Esophagus muscularis mucosa (tissue), 4 donors: Measurements from ENCODE around the gene TYMS. TPM values are rescaled to one million over a fixed set of nuclear protein-coding genes. Genes with fewer than 3 reads are reported as not detected.
A peak's percentile ranks its signal among the peaks of the same experiment; 100 is the strongest.

ENCODE experiments used
- DNase-seq: peaks from one replicate; pipeline ENCODE4 v3.0.0-alpha.2; 2017; ENCODE audit errors: extremely low spot score
- H3K27ac ChIP-seq, 4 donors: fragments of 200-600 bp; sonication (generic); replicated peaks in 1 of 4; 1 replicate in 3 of 4; 2 replicates in 1 of 4; pipeline ENCODE4 v1.5.1; 2016 to 2019; ENCODE audit warnings: mild to moderate bottlenecking in 1 of 4
- H3K27me3 ChIP-seq, 4 donors: fragments of 200-600 bp; sonication (generic); one replicate each; pipeline versions ENCODE4 v1.5.1 to v1.6.0; 2016 to 2019
- H3K36me3 ChIP-seq, 4 donors: fragments of 200-600 bp; sonication (generic); one replicate each; pipeline ENCODE4 v1.5.1; 2016 to 2019
- H3K4me1 ChIP-seq, 4 donors: fragments of 200-600 bp; sonication (generic); one replicate each; pipeline ENCODE4 v1.5.1; 2016 to 2019
- H3K4me3 ChIP-seq, 4 donors: fragments of 200-600 bp; sonication (generic); 1 replicate in 2 of 4; 2 replicates in 2 of 4; pipeline ENCODE4 v1.5.1; 2016 to 2019; ENCODE audit warnings: mild to moderate bottlenecking in 4 of 4, moderate library complexity in 1 of 4
- H3K9me3 ChIP-seq, 4 donors: fragments of 200-600 bp; sonication (generic); 1 replicate in 3 of 4; 2 replicates in 1 of 4; pipeline ENCODE4 v1.5.1; 2016 to 2019
- CTCF ChIP-seq, 3 experiments: fragments of 200-600 bp in 2 of 3; fragments of 450-650 bp in 1 of 3; sonication (generic) in 2 of 3; IDR thresholded peaks; one replicate each; pipeline ENCODE4 v1.5.1; 2017 to 2019; ENCODE audit warnings: antibody characterized with exemption in 3 of 3, mild to moderate bottlenecking in 2 of 3, moderate library complexity in 1 of 3
- EP300 ChIP-seq: sonication (generic); formaldehyde crosslinking; IDR thresholded peaks from one replicate; pipeline ENCODE4 v1.6.1; 2017; ENCODE audit warnings: antibody characterized with exemption
- POLR2A ChIP-seq: fragments of 450-650 bp; IDR thresholded peaks from one replicate; pipeline ENCODE4 v1.6.1; 2017; ENCODE audit warnings: antibody characterized with exemption, moderate library complexity, mild to moderate bottlenecking, low read depth
- POLR2AphosphoS5 ChIP-seq, 2 donors: sonication (generic); formaldehyde crosslinking; IDR thresholded peaks; one replicate each; pipeline ENCODE4 v1.6.1; 2017; ENCODE audit warnings: antibody characterized with exemption in 2 of 2
- WGBS: methylation state at CpG from one replicate; pipeline ENCODE4 v1.1.5; 2018; 5-methylcytosine and 5-hydroxymethylcytosine counted together
- intact Hi-C: fragments of 100-400 bp; cut with DNase I; formaldehyde crosslinking; loops from one replicate; pipeline ENCODE4 v1.15.1; 2023
- total RNA-seq, 4 donors: library from RNA; depleted of rRNA; stranded (reverse); fragments of >200 nt; gene quantifications; one replicate each; pipeline versions ENCODE4 v1.1.0 to v1.2.1, GENCODE V29; 2016

TYMS gene
- total RNA-seq, 4 donors from 2014 or later, result 0.42 to 3.8 (median 2.2) TPM

GRCh38 chr18:676069-676468, 18.6 kb downstream of the TYMS start:
- 95% methylated on average over 5 of the region's 5 CpGs for WGBS
- H3K36me3 ChIP-seq, result peaks cover 5 to 55% (median 36%) of the 10 kb centered on the region in 4 donors
- intact Hi-C loops, result no loop called here
- H3K27ac ChIP-seq, result no peak overlapping the region
- peaks cover 5 to 42% (median 24%) of the 10 kb centered on the region in 4 donors for H3K4me1 ChIP-seq
- DNase-seq, result no peak
- no peaks in the 10 kb centered on the region for H3K9me3 ChIP-seq
- H3K27me3 ChIP-seq, result no peaks in the 10 kb centered on the region
- H3K4me3 ChIP-seq, result no peak overlapping the region
- TF ChIP-seq POLR2AphosphoS5 (IDR thresholded peaks at IDR 0.05) (no peak), POLR2A (no peak), CTCF (IDR thresholded peaks at IDR 0.05) (no peak), EP300 (no peak)

GRCh38 chr18:676736-677135, 19.3 kb downstream of the TYMS start:
- Histone ChIP-seq H3K4me3 (no peak overlapping the region), H3K36me3 (peaks cover 5 to 57% (median 38%) of the 10 kb centered on the region in 4 donors), H3K9me3 (no peaks in the 10 kb centered on the region), H3K27me3 (no peaks in the 10 kb centered on the region), H3K4me1 (peaks cover 5 to 42% (median 24%) of the 10 kb centered on the region in 4 donors), H3K27ac (no peak overlapping the region)
- no peak for DNase-seq
- 87% methylated on average over 3 of the region's 3 CpGs for WGBS
- intact Hi-C loops, result no loop called here
- no peak for TF ChIP-seq CTCF (IDR thresholded peaks at IDR 0.05)
- no peak for TF ChIP-seq POLR2A
- TF ChIP-seq EP300, result no peak
- TF ChIP-seq POLR2AphosphoS5 (IDR thresholded peaks at IDR 0.05), result no peak

- 85% methylated on average over 4 of the region's 4 CpGs for WGBS
- no peaks in the 10 kb centered on the region for H3K27me3 ChIP-seq
- intact Hi-C loops, result no loop called here
- DNase-seq, result no peak
- H3K27ac ChIP-seq, result no peak overlapping the region
- TF ChIP-seq POLR2A (no peak), CTCF (IDR thresholded peaks at IDR 0.05) (no peak), EP300 (no peak), POLR2AphosphoS5 (IDR thresholded peaks at IDR 0.05) (no peak)
- H3K4me1 ChIP-seq, result peaks cover 5 to 41% (median 24%) of the 10 kb centered on the region in 4 donors
- no peaks in the 10 kb centered on the region for H3K9me3 ChIP-seq
- peaks cover 5 to 61% (median 38%) of the 10 kb centered on the region in 4 donors for H3K36me3 ChIP-seq
- no peak overlapping the region for H3K4me3 ChIP-seq
Observed at GRCh38 chr18:677145-677544, 19.7 kb downstream of the TYMS start.

GRCh38 chr18:677951-678381, 20.5 kb downstream of the TYMS start:
- DNase-seq, result no peak
- Histone ChIP-seq H3K4me3 (no peak overlapping the region), H3K27ac (peak overlapping the region in 1 of 4 donors; percentile 22), H3K9me3 (no peaks in the 10 kb centered on the region), H3K36me3 (peaks cover 5 to 63% (median 39%) of the 10 kb centered on the region in 4 donors), H3K27me3 (no peaks in the 10 kb centered on the region), H3K4me1 (peaks cover 5 to 33% (median 17%) of the 10 kb centered on the region in 4 donors)
- TF ChIP-seq CTCF (IDR thresholded peaks at IDR 0.05), result no peak
- no peak for TF ChIP-seq POLR2A
- no peak for TF ChIP-seq EP300
- TF ChIP-seq POLR2AphosphoS5 (IDR thresholded peaks at IDR 0.05), result no peak
- intact Hi-C loops, result no loop called here
- WGBS, result 83% methylated on average over 14 of the region's 14 CpGs
